NB4 (cell line): ENCODE data around the gene TRPM5.

Experiments
- DNase-seq: peaks from one replicate; pipeline ENCODE4 v3.0.0; 2010; ENCODE audit warnings: low read depth
- H3K4me3 ChIP-seq: one replicate; pipeline ENCODE4 v1.5.1; 2011; ENCODE audit warnings: mild to moderate bottlenecking, low read depth, low read length, moderate library complexity
- CTCF ChIP-seq: IDR thresholded peaks from one replicate; pipeline ENCODE4 v1.5.1; 2012; ENCODE audit warnings: low read depth, low read length
- MAX ChIP-seq: IDR thresholded peaks from 2 replicates; pipeline ENCODE4 v1.6.1; 2011; ENCODE audit warnings: low read depth, low read length
- MYC ChIP-seq: IDR thresholded peaks from 2 replicates; pipeline ENCODE4 v1.6.1; 2011; ENCODE audit warnings: low read depth, low read length
- POLR2A ChIP-seq: IDR thresholded peaks from 2 replicates; pipeline ENCODE4 v1.6.1; 2011; ENCODE audit warnings: mild to moderate bottlenecking; ENCODE audit not compliant: insufficient read length; ENCODE audit errors: extremely low read depth

The TRPM5 gene

DNA sequence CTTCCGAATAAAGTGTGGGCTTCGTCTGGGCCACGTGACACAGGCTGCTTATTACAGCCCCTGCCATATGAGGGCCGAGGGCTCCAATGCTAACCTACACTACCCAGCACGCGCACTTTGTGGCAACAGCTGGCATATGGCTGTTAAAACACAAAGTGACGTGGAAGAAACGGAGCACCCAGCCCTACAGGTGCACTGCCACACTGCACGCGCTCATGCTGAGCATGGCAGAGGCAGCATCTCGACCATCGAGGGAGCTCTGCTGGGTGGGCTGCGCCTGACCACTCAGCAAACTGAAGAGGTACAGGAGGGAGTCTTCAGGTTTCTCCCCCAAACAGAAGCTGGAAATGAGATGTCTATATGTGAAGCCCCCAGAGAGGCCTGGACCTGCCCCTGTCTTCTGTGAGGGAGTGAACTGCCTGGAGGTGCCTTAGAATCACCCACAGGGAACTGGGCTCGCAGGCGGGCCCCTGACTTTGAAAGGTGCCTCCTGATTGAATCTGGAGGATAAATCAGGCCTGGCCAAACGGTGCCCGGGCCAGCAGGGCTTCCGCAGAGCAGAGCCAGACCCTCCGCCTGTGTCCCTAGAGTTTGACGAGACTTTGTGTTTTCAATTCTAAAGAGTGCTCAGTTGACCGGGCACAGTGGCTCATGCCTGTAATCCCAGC is 25.5 kb downstream of the TRPM5 start:
- H3K4me3 ChIP-seq, result no peak overlapping the region
- TF ChIP-seq POLR2A (no peak), MYC (no peak), MAX (no peak), CTCF (no peak)

DNA sequence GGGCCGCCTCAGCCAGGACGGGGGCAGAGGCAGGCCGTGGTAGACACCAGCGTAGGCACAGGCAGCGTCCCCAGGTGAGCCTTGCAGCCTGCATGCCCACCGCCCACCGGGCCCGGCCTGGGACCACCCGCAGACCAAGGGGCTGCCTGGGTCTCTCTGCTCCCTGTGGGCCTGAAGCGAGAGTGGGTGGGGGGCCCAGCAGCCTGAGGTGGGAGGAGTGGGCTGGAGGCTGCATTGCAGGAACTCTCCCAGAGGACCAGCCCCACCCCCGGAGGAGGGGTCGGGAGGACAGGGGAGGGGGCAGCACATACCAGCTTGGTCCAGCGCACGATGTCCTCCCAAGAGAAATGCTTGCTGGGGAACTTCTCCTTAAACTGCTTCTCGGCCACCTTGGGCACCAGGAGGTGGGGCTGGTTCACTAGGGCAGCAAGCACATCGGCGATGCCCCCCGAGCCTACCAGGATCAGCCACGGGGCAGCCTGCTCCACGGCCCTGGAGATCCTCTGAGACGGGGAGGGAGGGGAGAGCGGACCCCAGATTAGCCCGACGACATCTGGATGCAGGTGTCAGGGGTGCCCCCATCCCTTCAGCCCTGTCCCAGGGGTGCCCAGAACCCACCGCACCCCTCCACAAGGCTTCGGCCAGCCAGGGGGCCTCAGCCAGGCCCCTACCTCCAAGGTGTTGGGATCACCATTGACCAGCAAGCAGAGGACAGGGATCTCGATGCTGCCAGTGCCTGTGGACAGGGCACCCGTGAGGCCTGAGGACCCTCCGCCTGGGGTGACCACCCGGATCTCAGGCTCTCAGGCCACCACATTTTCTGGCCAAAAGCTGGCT is 26.2 kb downstream of the TRPM5 start:
- no peak for DNase-seq
- no peak for TF ChIP-seq CTCF
- TF ChIP-seq POLR2A, result no peak
- no peak for TF ChIP-seq MYC
- TF ChIP-seq MAX, result no peak
- H3K4me3 ChIP-seq, result no peak overlapping the region

More for the DNA sequence above, 25.5 kb downstream of the TRPM5 start:
- no peak for DNase-seq

GRCh38 chr11:2416765-2417164 is 27.5 kb downstream of the TRPM5 start:
- TF ChIP-seq POLR2A (no peak), MAX (no peak), MYC (no peak), CTCF (no peak)
- DNase-seq, result no peak
- no peak overlapping the region for H3K4me3 ChIP-seq

DNA sequence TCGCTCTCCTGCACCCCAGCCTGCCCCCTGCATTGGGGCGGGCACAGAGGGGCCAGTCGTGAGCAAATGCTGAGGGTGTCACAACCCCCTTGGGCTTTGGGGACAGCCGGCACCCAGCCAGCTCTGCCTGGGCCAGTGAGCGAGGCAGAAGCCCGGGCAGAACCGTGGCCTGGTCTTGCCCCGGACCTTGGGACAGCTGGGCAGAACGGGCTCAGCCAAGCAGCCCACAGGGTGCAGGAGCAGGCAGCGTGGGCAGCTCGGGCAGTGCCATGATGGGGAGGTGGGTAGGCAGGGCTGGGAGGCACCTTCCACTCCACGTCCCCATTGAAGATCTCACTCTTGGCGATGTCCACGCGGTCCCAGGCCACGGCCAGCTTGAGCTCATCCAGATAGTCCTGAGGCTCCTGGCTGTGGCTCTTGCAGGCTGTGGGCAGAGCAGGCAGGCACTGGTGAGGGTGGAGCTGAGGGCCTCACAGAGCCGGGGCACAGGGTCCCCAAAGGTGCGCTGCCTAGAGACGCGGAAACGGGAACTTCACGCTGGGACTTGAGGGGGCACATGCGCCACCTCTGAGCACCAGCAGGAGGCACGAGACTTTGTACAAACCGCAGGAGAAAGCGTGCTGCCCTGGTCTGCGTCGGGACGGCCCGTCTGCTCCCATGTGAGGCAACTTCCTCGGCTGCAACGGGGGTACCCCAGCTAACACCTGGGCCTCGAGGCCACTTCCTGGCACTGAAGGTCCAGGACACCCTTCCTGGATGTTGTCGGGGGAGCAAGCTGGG is 28.5 kb downstream of the TRPM5 start:
- TF ChIP-seq MAX (no peak), CTCF (peak; percentile 20)
- no peak overlapping the region for H3K4me3 ChIP-seq
- DNase-seq, result peak; percentile 34

DNA sequence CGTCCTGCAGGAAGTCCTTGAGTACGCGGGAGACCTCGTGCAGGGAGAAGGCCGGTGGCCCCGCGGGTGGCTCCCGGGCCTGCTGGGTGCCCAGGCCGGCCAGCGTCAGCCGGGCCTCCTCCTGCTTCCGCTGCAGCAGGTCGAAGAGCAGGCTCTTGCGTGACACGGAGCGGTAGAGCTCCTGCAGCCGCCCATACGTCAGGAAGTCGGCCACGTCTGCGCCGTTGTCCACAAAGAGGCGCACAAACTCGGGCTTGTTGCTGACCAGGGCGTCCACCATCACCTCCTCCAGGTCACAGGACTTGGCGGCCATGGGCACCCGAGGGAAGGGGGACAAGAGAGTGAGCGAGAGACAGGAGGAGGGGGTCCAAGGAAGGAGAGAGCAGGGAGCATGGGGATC is 29.1 kb downstream of the TRPM5 start:
- TF ChIP-seq MAX, result no peak
- no peak for TF ChIP-seq POLR2A
- no peak for TF ChIP-seq CTCF
- no peak for TF ChIP-seq MYC
- DNase-seq, result no peak

More for the DNA sequence above, 29.1 kb downstream of the TRPM5 start:
- no peak overlapping the region for H3K4me3 ChIP-seq
